Colon (tissue), 2 donors: Measurements from ENCODE around the gene VANGL2.
"Not testable (repeated sequence)": the region's sequence is repeated elsewhere in the genome, so short reads cannot be mapped to it uniquely, and the experiment has no call there.

Experiments used
- FAIRE-seq: peaks from 2 replicates; lab custom pipeline; 2012; peaks lifted over from hg19 to GRCh38; lab: Jason Lieb, UNC
- donor health status: control.
- donor health status: control.

The VANGL2 gene

GRCh38 chr1:160370561-160371345, 29.6 kb upstream of the VANGL2 start:
- FAIRE-seq = no peak

- no peak for FAIRE-seq
Observed at GRCh38 chr1:160371346-160371631, 29.1 kb upstream of the VANGL2 start.

- no peak for FAIRE-seq
Observed at GRCh38 chr1:160371756-160372155, 28.6 kb upstream of the VANGL2 start.

- FAIRE-seq = no peak
Observed at GRCh38 chr1:160373696-160374095, 26.7 kb upstream of the VANGL2 start.

GRCh38 chr1:160374306-160375110, 25.9 kb upstream of the VANGL2 start:
- FAIRE-seq = no peak

GRCh38 chr1:160375788-160376524, 24.4 kb upstream of the VANGL2 start:
- no peak for FAIRE-seq

- no peak for FAIRE-seq
Observed at GRCh38 chr1:160376525-160377131, 23.7 kb upstream of the VANGL2 start.

- no peak for FAIRE-seq
Observed at GRCh38 chr1:160377585-160378206, 22.7 kb upstream of the VANGL2 start.

GRCh38 chr1:160384812-160385211, 15.6 kb upstream of the VANGL2 start:
- not testable (repeated sequence) for FAIRE-seq

- not testable (repeated sequence) for FAIRE-seq
Observed at GRCh38 chr1:160388406-160388805, 12.0 kb upstream of the VANGL2 start.

- no peak for FAIRE-seq
Observed at GRCh38 chr1:160394673-160395072, 5.7 kb upstream of the VANGL2 start.

GRCh38 chr1:160397651-160398050, 2.7 kb upstream of the VANGL2 start:
- FAIRE-seq = no peak

- no peak for FAIRE-seq
Observed at GRCh38 chr1:160398823-160399222, 1.5 kb upstream of the VANGL2 start.

- FAIRE-seq = no peak
Observed at GRCh38 chr1:160399544-160400222, 681 bp upstream of the VANGL2 start.

GRCh38 chr1:160400646-160401486, 502 bp downstream of the VANGL2 start:
- FAIRE-seq = no peak

- no peak for FAIRE-seq
Observed at GRCh38 chr1:160401487-160401805, 1.1 kb downstream of the VANGL2 start.

- no peak for FAIRE-seq
Observed at GRCh38 chr1:160402001-160402795, 1.8 kb downstream of the VANGL2 start.

GRCh38 chr1:160403244-160403643, 2.9 kb downstream of the VANGL2 start:
- no peak for FAIRE-seq

- FAIRE-seq = no peak
Observed at GRCh38 chr1:160404094-160404493, 3.7 kb downstream of the VANGL2 start.
